NCI-H526 (cell line): ENCODE results near the gene FAM9C.
"Not testable (repeated sequence)": the region's sequence is repeated elsewhere in the genome, so short reads cannot be mapped to it uniquely, and the experiment has no call there.

Experiments used
- DNase-seq, 2 experiments: peaks; one replicate each; lab custom pipeline; 2025; lab: John Stamatoyannopoulos, UW

Gene FAM9C

DNA sequence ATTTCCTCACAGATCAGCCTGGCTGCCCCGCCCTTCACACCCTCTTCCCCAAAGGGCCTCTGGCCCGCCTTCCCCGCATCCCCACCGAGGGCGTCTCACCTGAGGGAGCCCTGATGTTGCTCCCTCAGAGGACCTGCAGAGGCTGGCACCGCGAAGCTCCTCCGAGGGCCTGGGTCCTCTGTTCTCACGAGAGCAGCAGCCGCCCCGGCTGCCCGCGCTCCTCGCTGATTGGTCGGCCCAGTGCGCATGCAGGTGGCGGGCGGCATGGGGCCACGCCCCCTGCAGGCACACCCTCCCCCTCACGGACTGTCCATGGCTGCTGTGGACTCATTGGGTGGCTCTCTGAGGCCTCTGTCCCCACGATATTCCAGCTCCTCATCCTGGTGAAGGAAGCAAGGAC lies at the start of gene FAM9C:
Gene FAM9C (minus strand): TSS at position 180 of the 400 bp plus-strand sequence. CDS start 831 bp downstream, outside the sequence.
- DNase-seq, result no peak

DNA sequence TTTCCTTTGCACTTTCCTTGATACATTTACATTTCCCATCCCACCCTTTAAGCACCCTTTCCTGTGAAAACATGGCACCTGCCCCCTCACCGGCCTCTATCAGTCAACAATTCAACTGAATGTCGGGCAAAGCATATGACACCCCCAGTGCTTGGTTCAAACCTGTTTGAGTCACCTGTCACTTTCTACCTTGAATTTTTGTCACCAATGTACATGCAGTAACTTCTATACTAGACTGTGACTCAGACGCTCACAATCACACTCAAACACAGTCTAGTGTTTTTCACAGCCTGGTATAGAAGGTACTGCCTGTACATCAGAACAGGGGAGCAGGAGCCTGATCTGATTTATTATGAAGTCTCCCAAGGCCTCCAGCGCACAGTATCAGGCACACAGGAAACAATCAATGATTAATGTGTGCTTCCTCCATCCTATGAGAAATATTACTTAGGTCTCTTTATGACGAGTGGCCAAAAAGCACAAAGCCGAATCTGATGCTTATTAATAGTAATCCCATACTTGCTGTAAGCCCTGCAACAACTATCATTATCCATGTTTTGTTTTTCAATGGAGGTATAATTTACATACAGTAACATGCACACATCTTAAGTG lies 49.2 kb upstream of the FAM9C start:
- DNase-seq, result no peak

DNA sequence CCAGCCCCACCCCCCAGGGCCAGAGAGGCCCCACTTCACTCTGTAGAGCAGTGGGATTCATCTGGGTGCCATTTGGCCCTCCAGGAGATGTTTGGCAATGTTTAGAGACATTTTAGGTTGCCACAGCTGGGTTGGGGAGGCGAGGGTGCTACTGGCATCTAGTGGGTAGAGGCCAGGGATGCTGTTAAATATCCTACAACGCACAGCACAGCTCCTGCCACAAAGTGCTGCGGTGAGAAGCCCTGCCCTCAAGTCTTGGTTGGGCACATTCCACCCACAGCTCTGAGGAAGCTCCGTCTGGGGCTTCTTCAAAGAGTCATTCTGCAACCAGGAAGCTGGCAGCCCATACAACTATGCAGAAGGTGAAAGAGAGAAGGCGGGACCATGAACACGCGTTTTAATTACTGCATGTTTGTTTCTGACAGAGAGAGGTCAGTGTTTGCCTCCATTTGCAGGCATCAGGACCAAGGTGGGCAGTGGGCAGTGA lies 48.1 kb upstream of the FAM9C start:
- no peak for DNase-seq

DNA sequence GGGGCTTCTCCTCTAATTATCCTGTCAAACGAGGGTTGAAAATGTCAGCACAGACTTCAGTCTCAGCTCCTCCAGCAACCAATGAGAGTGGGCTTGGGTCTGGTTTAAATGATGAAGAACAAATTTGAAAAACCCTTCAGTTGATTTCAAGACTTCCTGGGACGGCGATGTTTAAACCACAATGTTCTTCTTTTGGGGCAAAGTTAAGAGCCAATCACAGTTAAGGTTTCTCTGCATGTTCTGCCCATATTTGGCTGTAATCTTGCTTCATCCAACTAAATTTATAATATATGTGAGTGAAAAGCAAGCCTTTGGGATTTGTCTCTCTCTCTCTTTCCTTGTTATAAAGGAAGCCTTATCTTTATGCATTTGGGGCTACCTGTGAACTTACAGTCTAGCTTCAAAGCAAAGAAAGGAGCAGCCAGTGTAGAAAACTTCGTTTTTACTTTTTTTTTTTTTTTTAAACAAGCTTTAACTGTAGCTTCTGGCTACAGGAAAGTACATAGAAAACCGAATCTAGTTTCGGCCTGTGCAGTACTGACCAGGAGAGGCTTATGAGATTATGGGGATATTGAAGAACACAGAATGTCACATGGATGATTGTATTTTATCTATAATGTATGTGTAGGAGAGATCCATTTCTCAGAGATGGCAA lies 46.8 kb upstream of the FAM9C start:
- no peak for DNase-seq

DNA sequence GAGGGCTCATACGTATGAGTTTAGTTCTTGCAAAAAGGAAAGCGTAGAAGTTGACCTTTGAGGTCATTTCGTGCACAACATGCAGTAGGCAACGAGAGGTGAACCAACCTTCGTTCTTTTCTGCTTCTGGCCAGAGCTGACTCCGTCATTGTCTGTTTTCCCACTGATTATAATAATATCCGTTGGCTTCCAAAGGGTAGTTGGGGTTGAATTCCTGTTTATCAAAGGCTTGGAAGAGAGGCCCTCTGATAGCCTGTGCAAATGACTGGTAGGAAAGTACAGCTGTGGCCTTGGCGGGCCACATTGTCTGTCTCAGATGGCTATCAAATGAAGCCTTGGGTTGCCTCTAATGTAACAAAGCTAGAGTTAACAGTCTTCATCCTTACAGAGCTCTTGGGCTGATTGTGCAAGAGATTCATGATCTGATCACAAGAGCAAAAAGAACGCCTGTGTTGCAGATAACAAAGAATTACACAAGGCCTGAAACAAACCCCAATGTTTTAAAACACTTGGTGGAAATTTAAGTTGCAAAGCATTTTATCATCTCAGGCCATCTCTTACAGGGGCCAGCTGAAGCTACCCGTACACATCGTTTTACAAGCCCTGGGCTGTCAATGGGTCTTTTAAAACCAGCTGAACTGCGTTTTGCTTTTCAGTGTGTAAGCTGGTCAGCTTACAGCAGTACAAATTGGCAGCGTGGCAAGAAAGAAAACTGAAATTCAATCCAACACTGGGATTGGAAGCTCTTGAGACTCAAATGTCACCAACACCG lies 46.1 kb upstream of the FAM9C start:
- no peak for DNase-seq

DNA sequence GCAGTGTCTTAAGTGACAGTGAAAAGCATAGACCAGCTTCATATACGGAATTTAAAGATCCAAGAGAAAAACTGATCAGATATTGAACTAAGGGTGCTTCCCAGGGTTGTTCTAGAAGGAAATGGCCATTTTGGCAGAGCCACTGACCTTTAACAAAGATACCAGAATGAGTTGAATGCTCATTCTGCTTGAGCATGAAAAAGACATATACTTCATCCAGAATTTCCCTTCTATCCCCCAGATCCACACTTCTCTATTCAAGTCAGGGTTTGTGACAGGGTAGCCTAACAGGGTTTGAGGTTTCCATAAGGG lies 45.6 kb upstream of the FAM9C start:
- no peak for DNase-seq

DNA sequence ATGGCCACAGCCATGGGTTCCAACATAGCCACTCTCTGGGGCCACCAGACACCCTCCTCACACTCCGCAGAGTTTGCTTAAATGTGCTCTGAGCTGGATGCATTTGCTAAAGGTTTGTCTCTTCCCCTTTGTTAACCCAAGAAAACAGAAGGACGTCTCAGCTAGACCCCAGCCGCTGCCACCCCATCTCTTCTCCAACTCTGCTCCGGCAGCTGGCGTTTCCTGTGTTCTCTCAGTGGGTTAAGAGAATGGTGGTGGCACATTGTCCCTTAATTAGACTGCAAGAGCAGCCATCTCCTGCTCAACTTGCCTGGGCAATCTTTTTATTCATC lies 43.7 kb upstream of the FAM9C start:
- DNase-seq, result no peak

DNA sequence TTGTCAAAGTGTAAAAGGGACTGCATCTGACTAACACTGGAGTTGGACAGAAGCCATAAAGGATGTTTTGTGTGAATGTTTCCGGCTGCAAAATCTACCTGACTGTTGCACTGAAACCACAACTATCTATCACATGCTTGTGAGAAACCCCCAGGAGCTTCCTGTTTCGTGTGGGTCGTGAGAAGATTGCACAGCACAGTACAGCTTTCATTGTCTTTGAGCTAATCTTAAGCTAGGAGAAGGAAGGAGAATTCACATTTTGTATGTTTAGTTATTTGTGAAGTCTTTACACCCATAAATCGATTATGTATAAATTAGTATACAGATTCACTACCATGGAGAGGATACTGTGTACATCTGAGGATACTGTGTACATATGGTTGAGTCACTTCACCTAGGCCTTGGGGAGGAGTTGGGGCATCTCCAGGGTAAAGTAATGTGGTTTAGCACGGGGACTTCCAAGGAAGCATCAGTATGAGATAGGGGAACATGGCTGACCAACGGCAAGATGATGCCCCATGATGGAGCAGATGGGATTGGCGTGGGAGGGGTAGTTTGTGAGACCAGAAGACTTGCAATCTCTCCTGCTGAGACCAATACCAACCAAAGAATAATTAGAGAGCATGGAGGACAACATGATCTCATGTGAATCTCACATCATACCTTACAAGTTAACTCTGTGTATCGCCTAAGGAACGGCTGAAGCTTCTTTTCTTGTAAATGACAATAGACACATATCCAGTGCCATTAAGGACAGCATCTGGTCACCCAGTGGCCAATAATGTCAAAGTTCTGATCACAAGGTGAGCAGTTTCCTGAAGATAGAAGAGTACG lies 43.1 kb upstream of the FAM9C start:
- DNase-seq, result no peak

DNA sequence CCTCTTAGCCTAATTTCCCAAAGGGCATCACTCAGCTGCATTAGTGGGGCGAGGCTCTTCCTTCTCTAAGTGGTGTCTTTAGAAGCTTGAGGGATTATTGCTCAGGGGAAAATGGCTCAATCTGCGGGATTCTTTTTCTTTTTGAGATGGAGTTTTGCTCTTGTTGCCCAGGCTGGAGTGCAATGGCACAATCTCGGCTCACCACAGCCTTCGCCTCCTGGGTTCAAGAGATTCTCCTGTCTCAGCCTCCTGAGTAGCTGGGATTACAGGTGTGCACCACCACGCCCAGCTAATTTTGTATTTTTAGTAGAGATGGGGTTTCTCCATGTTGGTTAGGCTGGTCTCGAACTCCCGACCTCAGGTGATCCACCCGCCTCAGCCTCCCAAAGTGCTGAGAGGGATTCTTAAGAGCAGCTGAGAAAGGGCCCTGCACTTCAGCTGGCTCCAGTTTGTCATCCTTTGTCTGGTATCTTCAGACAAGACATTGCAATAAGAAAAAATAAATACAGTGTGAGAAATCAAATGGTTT lies 42.4 kb upstream of the FAM9C start:
- not testable (repeated sequence) for DNase-seq

DNA sequence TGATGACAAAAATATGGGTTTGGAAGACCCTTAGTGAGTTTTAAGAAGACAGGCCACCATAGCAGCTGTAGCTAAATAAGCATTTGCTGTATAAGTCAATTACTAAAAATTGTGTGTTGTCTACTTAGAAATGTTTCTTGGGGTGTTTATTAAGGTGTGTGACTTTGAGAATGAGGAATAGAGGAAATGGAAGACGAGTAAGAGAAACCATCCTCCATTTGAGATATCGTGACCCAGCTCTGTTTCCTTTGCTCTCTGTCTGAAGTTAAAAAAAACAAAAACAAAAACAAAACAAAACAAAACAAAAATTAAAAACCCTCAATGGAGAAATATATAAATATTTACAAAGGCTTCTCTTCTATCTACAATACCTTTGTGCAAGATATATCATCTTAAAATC lies 41.7 kb upstream of the FAM9C start:
- DNase-seq, result no peak

DNA sequence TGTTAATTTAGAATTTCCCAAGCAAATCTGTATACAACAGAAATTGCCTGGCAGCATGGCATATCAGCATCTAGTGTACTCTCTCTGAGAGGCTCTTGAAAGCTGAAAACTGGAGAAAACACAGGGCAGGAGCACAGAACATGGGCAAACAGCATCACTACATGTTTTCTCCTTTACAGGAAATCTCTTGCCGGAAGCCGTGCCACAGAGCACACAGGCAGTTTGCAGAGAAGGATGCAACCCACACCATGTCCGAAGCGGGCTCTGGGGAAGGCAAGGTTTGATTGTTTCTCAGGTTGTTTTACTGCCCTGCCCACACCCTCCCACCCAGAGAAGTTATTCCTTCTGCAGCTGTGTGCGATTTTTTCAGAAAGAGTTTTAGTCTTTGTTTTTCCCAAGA lies 41.1 kb upstream of the FAM9C start:
- DNase-seq, result no peak

DNA sequence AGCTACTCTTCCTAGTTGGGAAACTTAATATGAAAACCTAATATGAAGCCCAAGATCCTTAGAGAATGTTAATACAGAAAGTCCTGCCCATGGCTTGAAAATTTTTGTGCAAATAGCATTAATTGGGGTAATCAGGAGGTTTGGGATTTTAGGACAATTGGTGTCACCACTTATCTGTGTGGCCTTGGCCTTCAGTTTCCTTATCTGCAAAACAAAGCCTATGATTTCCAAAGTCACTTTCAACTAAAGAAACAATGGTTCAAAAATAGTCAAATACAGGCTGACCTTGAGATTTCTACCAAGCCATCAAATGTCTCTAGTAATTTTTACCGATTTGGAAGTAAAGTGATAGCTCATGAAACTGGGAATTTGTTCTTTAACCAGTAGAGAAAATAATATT lies 40.2 kb upstream of the FAM9C start:
- DNase-seq, result no peak

DNA sequence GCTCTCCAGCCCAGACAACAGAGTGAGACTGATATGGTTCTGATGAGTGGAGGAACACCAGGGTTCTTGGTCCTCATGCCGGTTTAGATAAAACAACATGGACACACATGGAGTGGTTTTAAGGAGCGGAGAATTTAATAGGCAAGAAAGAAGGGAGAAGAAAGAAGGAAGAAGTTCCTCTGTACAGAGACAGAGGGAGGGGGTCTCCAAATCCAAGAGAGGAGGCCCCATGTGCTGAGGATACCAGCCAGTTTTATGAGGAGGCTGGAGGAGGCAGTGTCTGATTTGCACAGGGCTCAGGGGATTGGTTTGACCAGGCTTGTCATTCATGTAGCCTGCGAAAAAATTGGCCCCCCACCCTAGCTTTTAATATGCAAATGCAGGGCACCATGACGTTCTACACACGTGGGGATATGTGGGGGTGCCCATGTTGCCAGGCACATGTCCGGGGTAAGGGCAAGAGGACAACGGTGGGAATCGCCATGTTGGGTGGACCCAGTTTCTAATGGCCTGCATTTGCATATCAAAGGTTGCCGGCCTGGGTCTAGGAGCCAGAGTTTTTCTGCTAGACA lies 39.4 kb upstream of the FAM9C start:
- DNase-seq, result not testable (repeated sequence)

DNA sequence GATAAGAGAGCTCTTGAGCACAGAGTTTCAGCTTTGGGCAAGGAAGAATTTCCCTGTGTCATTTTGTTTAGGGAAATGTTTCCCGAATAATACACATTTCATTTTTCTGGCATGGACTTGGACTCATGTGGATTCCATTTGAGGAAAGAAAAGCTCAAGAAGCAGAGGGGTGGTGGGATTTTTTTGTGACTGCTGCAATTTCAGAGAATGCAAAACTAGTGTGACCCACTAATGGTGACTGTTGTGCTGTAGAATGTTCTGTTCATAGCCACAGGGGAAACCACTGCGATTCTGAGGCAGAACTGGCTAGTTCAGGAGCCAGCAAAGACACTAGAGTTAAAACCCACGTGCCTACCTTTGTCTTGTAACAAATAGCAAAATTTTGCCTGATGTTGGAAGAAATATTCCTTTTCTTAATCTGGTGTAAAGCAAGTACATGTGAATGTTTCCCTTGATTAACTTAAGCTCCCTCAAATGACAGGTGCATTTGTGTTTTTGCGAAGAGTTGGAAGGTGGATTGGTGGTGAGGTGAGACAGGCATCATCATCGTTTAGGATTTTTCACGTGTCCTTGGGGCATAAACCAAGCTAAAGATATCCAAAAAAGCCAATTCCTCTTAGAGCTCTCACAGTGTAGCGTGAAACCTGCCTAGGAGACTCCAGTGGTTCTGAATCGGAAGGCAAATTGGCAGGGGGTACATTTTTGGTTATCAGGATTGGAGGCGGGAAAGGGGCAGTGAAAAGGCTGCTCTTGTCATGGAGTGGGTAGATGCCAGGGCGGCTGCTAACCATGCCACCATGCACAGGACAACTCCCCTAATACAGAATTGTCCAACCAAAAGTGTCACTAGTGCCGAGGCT lies 38.0 kb upstream of the FAM9C start:
- DNase-seq, result peak; percentile 22 to 33

DNA sequence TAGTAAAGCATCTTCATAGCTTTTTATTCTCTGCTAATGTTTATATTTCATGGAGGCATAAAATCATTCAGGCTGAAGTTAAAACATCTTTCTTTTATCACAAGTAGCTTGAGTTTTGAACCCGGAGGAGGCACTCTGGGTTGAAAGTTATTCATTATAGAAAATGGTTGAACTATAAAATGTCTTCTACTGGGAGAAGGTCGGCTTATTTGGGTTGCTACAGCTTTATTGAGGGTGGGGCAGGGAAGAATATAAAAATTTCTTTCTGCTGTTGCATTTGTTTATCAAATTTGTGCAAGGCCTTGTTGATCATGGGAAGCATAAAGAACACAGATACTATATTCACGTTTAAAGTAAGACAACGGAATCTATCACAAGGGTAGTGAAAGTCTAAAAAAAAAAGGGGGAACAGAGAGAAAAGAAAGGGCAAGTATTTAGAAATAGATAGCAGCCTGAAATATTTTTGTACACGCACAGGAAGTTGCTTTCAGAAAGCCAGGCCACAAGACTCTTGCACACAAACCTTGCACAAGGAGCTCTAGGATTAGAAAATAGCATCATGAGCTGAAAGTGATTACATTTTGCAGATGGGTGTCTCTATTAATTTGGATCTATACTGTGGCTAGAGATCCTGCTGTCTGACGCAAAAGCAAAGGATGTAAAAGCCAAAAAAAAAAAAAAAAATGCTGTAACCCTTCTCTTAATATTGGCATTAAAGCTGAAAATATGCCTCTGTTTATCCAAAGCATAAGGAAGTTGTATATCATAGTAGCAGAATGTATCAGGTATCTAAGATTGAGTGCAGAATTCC lies 37.2 kb upstream of the FAM9C start:
- DNase-seq, result peak; percentile 13 to 46

DNA sequence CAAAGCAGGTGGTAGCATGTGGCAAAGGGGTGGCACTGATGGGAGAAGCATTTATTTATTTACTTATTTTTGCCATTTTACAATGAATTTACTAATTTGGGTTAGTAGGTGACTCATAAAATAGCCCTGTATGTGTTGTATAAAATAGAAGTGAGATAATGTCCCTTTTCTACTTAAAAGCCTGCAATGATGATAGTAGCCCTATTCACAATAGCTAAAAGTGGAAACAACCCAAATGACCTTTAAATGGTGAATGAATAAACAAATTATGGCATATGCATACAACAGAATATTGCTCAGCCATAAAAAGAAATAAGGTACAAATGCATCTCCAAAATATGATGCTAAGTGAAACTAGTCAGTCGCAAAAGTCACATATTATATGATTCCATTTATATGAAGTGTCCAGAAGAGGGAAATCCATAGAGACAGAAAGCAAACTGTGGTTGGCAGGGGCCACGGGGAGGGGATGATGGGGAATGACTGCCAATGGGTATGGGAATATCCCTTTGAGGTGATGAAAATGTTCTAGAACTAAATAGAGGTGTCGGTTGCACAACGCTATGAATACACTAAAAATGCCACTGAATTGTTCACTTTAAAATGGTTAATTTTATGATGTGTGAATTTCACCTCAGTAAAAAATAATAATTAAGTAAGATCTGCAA lies 35.8 kb upstream of the FAM9C start:
- no peak for DNase-seq

DNA sequence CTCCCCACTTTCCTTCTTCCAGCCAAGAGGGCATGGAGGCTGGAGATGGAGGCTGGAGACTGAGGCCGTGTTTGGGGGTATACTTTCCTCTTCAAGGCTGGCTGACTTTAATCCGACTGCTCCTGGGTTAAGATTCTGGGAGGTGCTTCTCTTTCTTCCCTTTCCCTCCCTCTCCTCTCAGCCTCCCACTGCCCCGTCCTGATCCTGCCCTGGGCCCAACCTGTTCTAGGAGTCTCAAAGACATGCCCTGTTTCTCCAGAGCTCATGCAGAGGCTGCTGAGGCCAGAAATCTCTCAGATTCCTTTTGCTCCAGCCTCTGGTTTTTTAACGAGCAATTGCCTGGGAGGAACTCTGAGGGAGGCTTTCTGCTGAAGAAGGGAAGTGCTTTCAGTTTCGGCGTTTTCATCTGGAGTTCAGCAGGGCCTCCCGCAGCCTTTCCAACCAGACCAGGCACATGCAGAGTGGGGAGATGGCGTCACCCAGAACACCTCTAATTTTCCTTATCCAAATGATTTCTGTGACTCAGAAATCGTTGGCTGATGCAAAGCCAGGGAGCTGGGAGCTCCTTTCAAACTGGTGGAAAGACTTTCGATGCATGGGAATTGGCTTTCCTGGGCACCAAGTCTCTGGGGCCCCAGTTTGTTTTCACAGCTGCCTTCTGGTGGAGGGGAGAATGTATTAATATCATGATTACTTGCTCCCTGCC lies 34.5 kb upstream of the FAM9C start:
- DNase-seq, result peak in 1 of 2 experiments; percentile 20

DNA sequence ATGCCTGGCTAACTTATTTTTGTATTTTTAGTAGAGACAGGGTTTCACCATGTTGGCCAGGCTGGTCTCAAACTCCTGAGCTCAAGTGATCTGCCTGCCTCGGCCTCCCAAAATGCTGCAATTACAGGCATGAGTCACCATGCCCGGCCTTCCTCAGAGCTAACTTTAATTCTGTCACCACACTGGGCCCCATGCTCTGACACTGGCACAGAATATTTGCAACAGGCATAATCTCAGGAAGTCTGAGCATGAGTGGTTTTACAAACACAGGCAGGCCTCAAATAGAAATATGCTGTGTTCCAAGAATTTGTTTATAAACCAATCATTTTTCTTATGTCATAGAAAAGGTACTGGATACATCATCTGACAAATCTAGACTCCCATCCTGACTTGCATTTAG lies 32.7 kb upstream of the FAM9C start:
- DNase-seq, result no peak
